Erythroblast (primary cell): Measurements from ENCODE around the gene ABCC2.
A peak's percentile ranks its signal among the peaks of the same experiment; 100 is the strongest.
"Not testable (repeated sequence)": the region's sequence is repeated elsewhere in the genome, so short reads cannot be mapped to it uniquely, and the experiment has no call there.

Source experiments
- DNase-seq, 2 experiments: peaks; one replicate each; lab custom pipeline; 2025; lab: John Stamatoyannopoulos, UW
- GATA1 ChIP-seq: IDR thresholded peaks from 2 replicates; pipeline ENCODE4 v1.6.1; 2011; ENCODE audit warnings: low read depth, mild to moderate bottlenecking, control low read depth, low read length, moderate library complexity
- POLR2A ChIP-seq: IDR thresholded peaks from 2 replicates; pipeline ENCODE4 v1.6.1; 2011; ENCODE audit warnings: mild to moderate bottlenecking, low read length

ABCC2 gene

DNA sequence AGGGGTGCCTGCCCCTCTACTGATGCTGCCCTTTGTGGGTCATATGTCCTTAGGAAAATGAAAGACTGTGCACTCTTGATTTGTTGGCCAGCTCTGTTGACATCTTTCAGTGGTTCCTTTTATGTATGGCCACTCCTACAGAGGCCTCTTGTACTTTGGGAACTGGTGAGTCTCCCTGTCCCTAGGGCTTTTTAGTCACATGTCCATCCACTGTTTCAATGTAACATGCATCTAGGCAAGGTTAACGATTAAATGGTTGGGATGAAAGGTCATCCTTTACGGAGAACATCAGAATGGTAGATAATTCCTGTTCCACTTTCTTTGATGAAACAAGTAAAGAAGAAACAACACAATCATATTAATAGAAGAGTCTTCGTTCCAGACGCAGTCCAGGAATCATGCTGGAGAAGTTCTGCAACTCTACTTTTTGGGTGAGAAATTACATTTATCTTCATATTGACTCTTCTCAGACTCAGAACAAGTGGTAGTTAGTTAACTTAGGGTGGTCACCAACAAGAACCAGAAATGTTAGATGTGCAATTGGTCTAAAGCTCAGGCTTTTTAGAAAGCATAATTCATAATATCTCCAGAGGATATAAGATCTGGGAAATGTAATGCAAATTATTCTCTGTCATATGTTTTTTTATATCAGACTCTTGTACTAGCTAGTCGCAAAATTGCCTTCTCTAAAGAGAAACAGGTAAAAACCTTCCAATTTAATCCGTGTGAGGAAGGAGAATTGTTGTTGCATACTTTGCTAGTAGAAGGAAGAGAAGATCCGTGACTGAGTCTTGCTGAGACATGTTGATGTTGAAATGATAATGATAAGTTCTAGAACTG is at the start of gene ABCC2:
ABCC2 (plus strand) TSS at position 194 of the 840 bp plus-strand sequence; CDS start at position 399, 205 bp downstream.
- DNase-seq, result no peak
- no peak for TF ChIP-seq GATA1
- no peak for TF ChIP-seq POLR2A

DNA sequence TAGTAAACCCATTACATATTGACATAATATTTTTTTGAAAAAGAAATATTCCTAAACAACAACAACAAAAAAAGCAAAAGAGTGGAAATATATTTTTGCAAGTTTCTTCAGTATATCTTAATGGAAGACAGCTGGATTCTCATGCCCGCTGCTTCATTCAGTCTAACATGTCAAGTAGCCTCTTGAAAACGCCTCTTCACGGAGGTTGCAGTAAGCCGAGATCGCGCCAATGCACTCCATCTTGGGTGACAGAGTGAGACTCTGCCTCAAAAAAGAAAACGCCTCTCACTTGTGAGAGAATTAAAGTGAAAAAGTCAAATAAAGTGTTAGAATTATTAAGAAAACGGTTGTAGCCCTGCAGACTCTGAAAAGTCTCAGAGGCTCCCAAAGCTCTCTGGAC is 49.1 kb upstream of the ABCC2 start:
- no peak for TF ChIP-seq GATA1
- TF ChIP-seq POLR2A, result no peak
- peak; percentile 18 to 19 for DNase-seq

DNA sequence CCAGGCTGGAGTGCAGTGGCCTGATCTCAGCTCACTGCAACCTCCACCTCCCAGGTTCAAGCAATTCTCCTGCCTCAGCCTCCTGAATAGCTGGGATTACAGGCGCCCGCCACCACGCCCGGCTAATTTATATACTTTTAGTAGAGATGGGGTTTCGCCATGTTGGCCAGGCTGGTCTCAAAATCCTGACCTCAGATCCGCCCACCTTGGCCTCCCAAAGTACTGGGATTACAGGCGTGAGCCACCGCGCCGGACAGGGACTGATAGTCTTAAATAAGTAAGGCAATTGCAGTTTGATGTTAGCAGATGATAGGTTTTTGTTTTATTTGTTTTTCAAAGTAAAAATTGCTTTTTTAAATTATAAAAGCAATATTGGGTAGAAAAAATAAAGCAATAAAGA is 48.3 kb upstream of the ABCC2 start:
- not testable (repeated sequence) for DNase-seq

DNA sequence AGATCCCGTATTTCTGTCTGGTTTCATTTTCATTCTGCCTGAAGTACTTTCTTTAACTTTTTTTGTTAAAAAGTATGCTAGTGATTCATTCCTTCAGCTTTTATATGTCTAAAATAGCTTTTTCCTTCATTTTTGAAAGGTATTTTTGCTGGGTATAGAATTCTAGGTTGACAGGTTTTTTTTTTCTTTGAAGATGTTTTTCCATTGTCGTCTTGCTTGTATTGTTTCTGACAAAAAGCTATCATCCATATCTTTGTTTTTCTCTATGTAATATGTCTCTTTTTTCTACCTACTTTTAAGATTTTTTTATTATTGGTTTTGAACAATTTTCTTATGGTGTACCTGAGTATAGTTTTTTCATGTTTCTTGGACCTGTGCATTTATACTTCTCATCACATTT is 42.2 kb upstream of the ABCC2 start:
- peak; percentile 21 to 22 for DNase-seq
- TF ChIP-seq GATA1 (no peak), POLR2A (no peak)

DNA sequence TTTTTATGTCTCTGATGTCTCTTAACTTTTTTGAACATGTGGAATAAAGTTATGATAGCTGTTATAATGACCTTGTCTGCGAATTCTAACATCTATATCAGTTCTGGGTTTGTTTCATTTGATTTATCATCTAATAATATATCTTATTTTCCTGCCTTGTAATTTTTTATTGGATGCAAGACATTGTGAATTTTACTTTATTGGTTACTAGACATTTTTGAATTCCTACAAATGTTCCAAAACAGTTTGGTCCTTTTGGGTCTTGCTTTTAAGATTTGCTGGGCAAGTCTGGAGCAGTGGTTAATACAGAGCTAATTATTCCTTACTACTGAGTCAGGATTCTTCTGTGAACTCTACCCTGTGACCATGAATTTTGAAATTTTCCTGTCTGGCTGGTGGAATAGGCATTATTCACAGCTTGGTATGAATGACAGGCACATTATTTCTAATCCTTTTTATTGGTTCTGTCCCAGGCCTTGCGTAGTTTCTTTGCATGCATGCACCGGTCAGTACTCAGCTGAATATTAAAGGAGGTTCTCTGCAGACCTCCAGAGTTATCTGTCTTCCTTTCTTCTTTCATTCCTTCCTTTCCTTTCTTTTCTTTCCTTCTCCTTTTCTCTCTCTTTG is 41.4 kb upstream of the ABCC2 start:
- DNase-seq, result no peak
- TF ChIP-seq POLR2A (no peak), GATA1 (no peak)

DNA sequence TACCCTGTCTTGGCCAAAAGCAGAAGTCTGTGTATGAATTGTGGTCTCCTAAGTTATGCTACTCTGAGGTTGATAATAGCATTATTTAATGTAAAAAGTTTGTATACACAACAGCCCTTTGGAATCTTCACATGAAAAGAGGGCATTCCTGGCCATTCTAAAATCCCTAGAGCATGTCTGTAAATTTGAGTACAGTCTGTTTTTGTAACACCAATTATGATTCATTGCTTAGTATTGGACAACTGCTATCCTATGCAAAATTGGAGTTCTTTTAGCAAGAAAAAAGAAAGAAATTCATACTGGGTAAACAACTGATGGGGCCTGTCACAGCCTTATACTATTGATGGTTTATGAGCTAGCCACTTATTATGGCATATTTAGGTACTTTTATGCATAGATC is 40.2 kb upstream of the ABCC2 start:
- DNase-seq, result no peak
- TF ChIP-seq POLR2A (no peak), GATA1 (no peak)

DNA sequence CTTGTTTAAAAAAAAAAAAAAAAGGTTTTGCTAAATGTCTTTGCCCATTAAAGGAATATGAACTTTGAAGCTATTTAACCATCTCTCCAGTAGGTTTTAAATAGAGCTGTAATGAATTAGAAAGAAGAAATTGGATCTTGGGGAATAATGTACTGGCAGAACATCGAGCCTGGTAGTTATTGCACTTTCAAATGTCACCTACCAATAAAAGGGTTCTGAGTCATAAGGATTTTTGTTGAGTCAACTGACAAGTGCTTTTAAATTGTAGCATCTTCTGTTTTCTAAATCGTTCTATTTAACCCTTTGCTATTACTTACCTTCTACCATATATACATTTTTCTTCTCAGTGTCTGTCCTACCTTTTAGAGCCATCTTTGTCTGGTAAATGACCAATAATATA is 39.7 kb upstream of the ABCC2 start:
- TF ChIP-seq GATA1, result no peak
- TF ChIP-seq POLR2A, result no peak
- no peak for DNase-seq

DNA sequence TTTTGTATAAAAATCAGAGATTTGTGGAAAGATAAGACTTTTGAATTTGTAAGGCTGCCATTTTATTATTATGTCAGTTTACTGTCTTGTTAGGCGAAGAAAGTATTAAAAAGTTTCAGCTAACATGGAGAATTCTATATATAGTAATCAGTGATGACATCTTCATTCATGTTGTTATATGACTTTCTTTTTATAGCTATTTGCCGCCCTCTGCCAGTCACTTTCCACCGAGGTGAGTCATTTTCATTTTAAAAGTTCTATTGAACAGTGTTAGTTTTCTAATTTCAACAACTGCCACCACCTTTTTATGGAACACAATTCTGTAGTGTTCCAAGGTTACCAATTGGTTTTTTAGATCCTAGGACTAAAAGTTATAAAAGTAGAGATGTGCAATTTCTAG is 38.6 kb upstream of the ABCC2 start:
- no peak for DNase-seq
- TF ChIP-seq GATA1, result no peak
- TF ChIP-seq POLR2A, result no peak

DNA sequence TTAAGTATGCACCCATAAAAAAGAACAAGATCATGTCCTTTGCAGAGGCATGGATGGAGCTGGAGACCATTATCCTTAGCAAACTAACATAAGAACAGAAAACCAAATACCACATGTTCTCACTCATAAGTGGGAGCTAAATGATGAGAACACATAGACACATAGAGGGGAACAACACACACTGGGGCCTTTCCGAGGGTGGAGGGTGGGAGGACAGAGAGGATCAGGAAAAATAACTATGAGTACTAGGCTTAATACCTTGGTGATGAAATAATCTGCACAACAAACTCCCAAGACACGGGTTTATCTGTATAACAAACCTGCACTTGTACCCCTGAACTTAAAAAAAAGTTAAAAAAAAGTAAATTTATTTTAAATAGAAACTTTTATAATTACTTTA is 36.3 kb upstream of the ABCC2 start:
- DNase-seq, result not testable (repeated sequence)

DNA sequence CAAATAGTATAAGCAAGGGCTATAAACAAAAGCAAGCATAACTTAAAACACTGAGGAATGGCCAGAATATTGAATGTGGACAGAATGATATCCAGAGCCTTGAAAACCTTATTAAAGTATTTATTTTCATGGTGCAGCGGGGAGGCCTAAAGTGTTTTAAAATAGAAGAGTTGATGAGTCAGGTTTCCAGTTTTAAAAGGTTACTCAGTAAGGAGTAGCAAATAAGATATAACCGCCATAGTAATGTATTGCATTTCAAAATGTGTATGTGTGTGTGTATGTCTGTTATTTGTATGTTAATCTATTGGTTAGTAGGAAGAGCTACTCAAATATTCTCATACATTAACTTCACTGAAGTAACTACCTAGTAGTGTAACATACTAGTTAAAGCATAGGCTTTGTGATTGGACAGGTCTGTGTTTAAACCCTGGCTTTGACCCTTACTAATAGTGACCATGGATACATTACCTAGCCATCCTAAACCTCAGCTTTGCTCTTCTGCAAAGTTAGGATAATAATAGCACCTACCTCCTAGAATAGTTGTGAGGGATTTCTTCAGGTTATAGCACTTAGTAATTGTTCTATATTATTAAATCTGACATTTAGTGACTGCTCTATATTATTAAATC is 33.5 kb upstream of the ABCC2 start:
- TF ChIP-seq GATA1 (no peak), POLR2A (no peak)
- DNase-seq, result no peak

DNA sequence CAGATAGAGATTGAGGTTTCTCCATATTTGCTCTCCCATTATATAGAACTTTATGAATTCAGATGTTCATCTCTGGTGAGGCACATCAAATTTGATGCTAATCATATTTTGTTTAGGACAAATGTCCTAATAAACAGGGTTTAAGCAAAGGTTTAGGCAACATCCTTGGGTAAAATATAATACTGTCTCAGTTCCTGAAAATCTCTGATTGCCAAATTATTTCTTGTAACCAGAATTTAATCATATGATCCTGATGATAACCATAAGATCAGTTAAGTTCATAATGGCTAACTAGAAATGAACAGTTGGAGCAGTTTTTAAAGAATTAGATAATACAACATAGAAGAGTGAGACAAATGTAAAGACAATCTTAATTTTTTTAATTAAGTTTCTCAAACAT is 31.8 kb upstream of the ABCC2 start:
- TF ChIP-seq GATA1 (no peak), POLR2A (no peak)
- no peak for DNase-seq

DNA sequence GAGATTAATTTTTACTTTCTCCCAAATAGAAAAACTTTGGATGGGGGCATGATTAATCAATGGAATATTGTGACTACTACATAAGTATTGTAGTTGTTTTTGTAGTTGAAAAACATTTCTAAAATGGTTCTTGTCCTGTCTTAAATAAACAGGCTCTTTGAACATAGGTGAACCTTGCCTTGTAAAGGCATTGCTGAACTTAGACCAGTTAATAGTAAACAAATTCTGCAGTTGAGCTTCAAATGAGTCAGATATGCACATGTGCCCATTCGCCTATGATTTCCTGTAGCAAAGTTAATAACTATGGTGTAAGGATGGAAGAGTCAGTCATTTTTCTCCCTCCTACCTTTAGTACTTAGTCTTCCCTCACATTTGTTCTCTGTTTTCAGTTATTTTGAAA is 27.8 kb upstream of the ABCC2 start:
- DNase-seq, result no peak
- TF ChIP-seq POLR2A (no peak), GATA1 (no peak)

DNA sequence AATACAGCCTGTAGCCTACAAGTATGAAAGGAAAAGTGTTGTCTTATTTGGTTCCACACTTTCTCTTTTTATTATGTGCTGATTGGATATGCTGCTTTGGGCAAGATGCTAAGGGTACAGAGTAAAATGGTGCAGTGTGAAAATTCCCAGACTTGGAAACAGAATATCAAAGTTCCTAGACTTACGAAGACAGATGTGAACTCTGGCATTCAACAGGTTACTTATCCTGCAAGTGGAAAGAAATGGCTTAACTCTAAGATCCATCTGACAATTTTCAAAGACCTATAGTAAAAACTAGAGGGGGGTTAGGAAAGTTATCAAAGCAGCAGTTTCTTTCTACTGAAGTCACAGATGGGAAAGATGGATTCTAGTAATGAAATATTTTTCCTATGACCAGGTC is 26.3 kb upstream of the ABCC2 start:
- TF ChIP-seq GATA1, result no peak
- TF ChIP-seq POLR2A, result no peak
- no peak for DNase-seq

DNA sequence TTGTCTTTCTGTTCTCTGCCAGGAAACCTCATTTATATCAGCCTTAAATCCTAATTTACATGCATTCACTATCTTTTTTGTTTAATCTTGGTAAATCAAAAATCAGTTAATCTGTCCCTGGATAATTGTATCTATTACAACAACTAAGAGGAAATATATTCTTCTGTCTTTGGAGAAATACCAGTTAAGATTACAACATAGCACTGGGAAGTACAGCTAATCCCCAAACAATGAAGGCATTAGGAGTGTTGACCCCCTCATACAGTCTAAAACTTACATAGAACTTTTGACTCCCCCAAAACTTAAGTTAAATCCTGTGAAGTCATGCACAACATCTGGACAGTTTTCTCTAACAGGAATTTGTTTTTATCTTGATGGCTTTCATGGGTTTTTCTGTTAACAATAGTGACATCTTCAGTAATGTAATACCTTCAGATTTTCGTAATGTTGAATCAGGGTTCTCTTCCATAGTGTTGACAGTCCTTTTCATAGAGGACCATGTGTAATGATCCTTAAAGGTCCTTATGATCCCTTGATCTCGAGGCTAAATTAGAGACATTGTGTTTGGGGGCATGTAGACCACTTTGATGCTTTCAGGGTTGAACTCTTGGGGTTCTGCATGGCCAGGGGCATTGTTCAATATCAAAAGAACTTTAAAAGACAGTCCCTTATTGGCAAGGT is 24.1 kb upstream of the ABCC2 start:
- TF ChIP-seq POLR2A (no peak), GATA1 (no peak)
- no peak for DNase-seq
